GM23338 (cell line): ENCODE measurements around the gene COQ8B. TPM values are rescaled to one million over a fixed set of nuclear protein-coding genes. Genes with fewer than 3 reads are reported as not detected.

Experiments
- ATAC-seq: fragments of 200-7000 bp; cut with Tn5 transposase; 3 replicates; pipeline ENCODE4 v1.9.1; 2020
- DNase-seq: peaks from one replicate; pipeline ENCODE4 v3.0.0-alpha.2; 2015; ENCODE audit warnings: low spot score
- H2AFZ ChIP-seq: fragments of 200-600 bp; sonication (generic); 2 replicates; pipeline ENCODE4 v1.8.0; 2016; ENCODE audit warnings: antibody characterized with exemption, mild to moderate bottlenecking, moderate library complexity
- H3F3A ChIP-seq: fragments of 200-600 bp; sonication (generic); replicated peaks from 2 replicates; pipeline ENCODE4 v1.8.0; 2017; ENCODE audit warnings: antibody characterized with exemption, mixed run types, low read depth
- H3K27ac ChIP-seq: fragments of 200-600 bp; sonication (generic); 2 replicates; pipeline ENCODE4 v1.6.1; 2016; ENCODE audit warnings: low read depth
- H3K27me3 ChIP-seq: fragments of 200-600 bp; sonication (generic); 2 replicates; pipeline ENCODE4 v1.8.0; 2016; ENCODE audit warnings: mild to moderate bottlenecking, mixed run types, moderate library complexity; ENCODE audit not compliant: insufficient read depth
- H3K36me3 ChIP-seq: fragments of 200-600 bp; sonication (generic); 2 replicates; pipeline ENCODE4 v1.8.0; 2016; ENCODE audit warnings: mild to moderate bottlenecking; ENCODE audit not compliant: insufficient read depth
- H3K4me1 ChIP-seq: fragments of 200-600 bp; sonication (generic); 2 replicates; pipeline ENCODE4 v1.8.0; 2016; ENCODE audit warnings: mild to moderate bottlenecking, moderate library complexity; ENCODE audit not compliant: insufficient read depth
- H3K4me2 ChIP-seq: fragments of 200-600 bp; sonication (generic); 2 replicates; pipeline ENCODE4 v1.7.1; 2017; ENCODE audit warnings: mixed run types
- H3K4me3 ChIP-seq: fragments of 200-600 bp; sonication (generic); 2 replicates; pipeline ENCODE4 v1.6.1; 2016; ENCODE audit warnings: mixed run types
- H3K79me2 ChIP-seq: fragments of 200-600 bp; sonication (generic); replicated peaks from 2 replicates; pipeline ENCODE4 v1.8.0; 2017; ENCODE audit warnings: mild to moderate bottlenecking; ENCODE audit not compliant: insufficient read depth
- H3K9me2 ChIP-seq: fragments of 200-600 bp; sonication (generic); 2 replicates; pipeline ENCODE4 v1.8.0; 2017; ENCODE audit not compliant: insufficient read depth
- H4K20me1 ChIP-seq: fragments of 200-600 bp; sonication (generic); replicated peaks from 2 replicates; pipeline ENCODE4 v1.8.0; 2017; ENCODE audit warnings: mild to moderate bottlenecking; ENCODE audit not compliant: insufficient read depth
- H3K27ac Mint-ChIP-seq: 2 replicates; pipeline ENCODE4 v1.8.0; 2020; ENCODE audit warnings: inconsistent platforms, mild to moderate bottlenecking, moderate library complexity, mixed read lengths
- H3K27me3 Mint-ChIP-seq: 3 replicates; pipeline ENCODE4 v1.8.0; 2022; ENCODE audit warnings: low read depth, mild to moderate bottlenecking, moderate library complexity, mixed read lengths, inconsistent platforms; ENCODE audit not compliant: insufficient read depth, poor library complexity
- H3K36me3 Mint-ChIP-seq: 3 replicates; pipeline ENCODE4 v1.8.0; 2021; ENCODE audit warnings: low read depth, mild to moderate bottlenecking, inconsistent platforms, moderate library complexity, mixed read lengths
- H3K4me1 Mint-ChIP-seq: 3 replicates; pipeline ENCODE4 v1.8.0; 2020; ENCODE audit warnings: mild to moderate bottlenecking, inconsistent platforms, mixed read lengths
- H3K4me3 Mint-ChIP-seq: 3 replicates; pipeline ENCODE4 v1.8.0; 2021; ENCODE audit warnings: moderate library complexity, mild to moderate bottlenecking, inconsistent platforms, mixed read lengths
- H3K9me3 Mint-ChIP-seq: 3 replicates; pipeline ENCODE4 v1.8.0; 2020; ENCODE audit warnings: moderate library complexity, mild to moderate bottlenecking, inconsistent platforms, mixed read lengths
- CREB1 ChIP-seq: fragments of 250-450 bp; sonication (Bioruptor Pico); IDR thresholded peaks from 2 replicates; pipeline ENCODE4 v1.5.0; 2020; ENCODE audit warnings: low read depth, mild to moderate bottlenecking, moderate library complexity
- CTCF ChIP-seq, 2 experiments: fragments of 200-600 bp in 1 of 2; sonication (generic) in 1 of 2; conservative IDR thresholded peaks; 2 replicates each; pipeline versions ENCODE4 v1.5.1 to v1.6.1; 2016 to 2017; ENCODE audit warnings: antibody characterized with exemption in 2 of 2, low read depth in 2 of 2, mild to moderate bottlenecking in 2 of 2, moderate library complexity in 1 of 2
- EZH2 ChIP-seq: fragments of 200-600 bp; sonication (generic); IDR thresholded peaks from one replicate; pipeline ENCODE4 v1.8.0; 2017; ENCODE audit warnings: antibody characterized with exemption, mild to moderate bottlenecking, low read depth; ENCODE audit not compliant: unreplicated experiment
- EZH2phosphoT487 ChIP-seq: fragments of 200-600 bp; sonication (generic); IDR thresholded peaks from one replicate; pipeline ENCODE4 v1.8.1; 2018; ENCODE audit warnings: antibody characterized with exemption; ENCODE audit not compliant: unreplicated experiment
- JUNB ChIP-seq: IDR thresholded peaks from one replicate; pipeline ENCODE4 v1.6.1; 2016; ENCODE audit warnings: antibody characterized with exemption; ENCODE audit not compliant: unreplicated experiment
- NANOG ChIP-seq: IDR thresholded peaks from 2 replicates; pipeline ENCODE4 v1.6.1; 2016; ENCODE audit warnings: antibody characterized with exemption, borderline replicate concordance
- POLR2AphosphoS5 ChIP-seq: IDR thresholded peaks from 2 replicates; pipeline ENCODE4 v1.6.1; 2016; ENCODE audit warnings: antibody characterized with exemption, low read depth
- REST ChIP-seq: IDR thresholded peaks from one replicate; pipeline ENCODE4 v1.6.1; 2018; ENCODE audit warnings: antibody characterized with exemption; ENCODE audit not compliant: unreplicated experiment
- STAT1 ChIP-seq: IDR thresholded peaks from one replicate; pipeline ENCODE4 v1.6.1; 2016; ENCODE audit warnings: antibody characterized with exemption; ENCODE audit not compliant: unreplicated experiment
- ZNF114 ChIP-seq: fragments of 250-450 bp; sonication (Bioruptor Pico); IDR thresholded peaks from 2 replicates; pipeline ENCODE4 v1.5.0; 2020; ENCODE audit warnings: mild to moderate bottlenecking, moderate library complexity
- ZNF331 ChIP-seq: fragments of 250-450 bp; sonication (Bioruptor Pico); IDR thresholded peaks from 2 replicates; pipeline ENCODE4 v1.5.0; 2020; ENCODE audit warnings: low read depth, mild to moderate bottlenecking, moderate library complexity
- ZNF462 ChIP-seq: fragments of 250-450 bp; sonication (Bioruptor Pico); IDR thresholded peaks from 2 replicates; pipeline ENCODE4 v1.5.0; 2020; ENCODE audit warnings: mild to moderate bottlenecking, moderate library complexity
- polyA plus RNA-seq: library from polyadenylated mRNA; unstranded; fragments of >200 nt; fragmentation: Nextera tagmentation; extraction: Ambion mirVana; gene quantifications from 2 replicates; pipeline ENCODE4 v1.2.1, GENCODE V29; 2016
- total RNA-seq: library from RNA; depleted of rRNA; stranded (reverse); fragments of >200 nt; shearing (Covaris generic); gene quantifications from 2 replicates; pipeline ENCODE4 v1.2.3, GENCODE V29; 2014
- TF ChIP-seq, protein P1 (sequence below): IDR thresholded peaks from 2 replicates; pipeline ENCODE4 v1.6.1; 2016; ENCODE audit warnings: antibody characterized with exemption

COQ8B gene
- total and polyA plus RNA-seq, 2 experiments from 2014 or later: 13.9 to 59.6 TPM

DNA sequence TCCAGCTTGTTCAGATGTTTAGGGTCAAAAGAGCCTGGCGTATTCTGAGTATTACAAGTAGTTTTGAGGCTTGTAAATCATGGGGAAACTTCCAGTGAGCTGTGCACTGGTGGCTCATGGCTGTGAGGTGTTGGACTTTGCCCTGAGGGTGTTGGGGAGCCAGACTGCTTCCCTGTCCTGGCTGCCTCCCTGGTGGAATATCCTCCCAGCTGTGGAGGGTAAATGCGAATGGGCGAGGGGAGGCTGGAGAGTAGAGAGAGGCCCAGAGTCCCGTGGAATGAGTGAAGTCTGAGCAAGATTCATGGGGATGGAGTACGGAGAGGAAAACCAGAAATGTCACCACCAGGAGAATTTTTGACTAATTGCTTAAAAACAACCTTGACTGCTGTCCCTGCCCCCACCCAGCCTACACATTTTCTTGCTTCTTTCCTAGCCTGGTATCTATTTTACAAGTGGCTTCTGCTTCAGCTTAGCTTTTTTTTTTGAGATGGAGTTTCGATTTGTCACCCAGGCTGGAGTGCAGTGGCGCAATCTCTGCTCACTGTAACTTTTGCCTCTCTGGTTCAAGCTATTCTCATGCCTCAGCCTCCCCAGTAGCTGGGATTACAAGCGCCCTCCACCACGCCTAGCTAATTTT lies 38.0 kb upstream of the COQ8B start:
- peak overlapping the region; percentile 59; the same call in 1 of the 2 replicates for H3K4me2 ChIP-seq
- H3K9me3 Mint-ChIP-seq: peaks cover 3% of the 10 kb centered on the region; the same call in 1 of the 3 replicates
- H3K4me1 ChIP-seq: peaks cover 18% of the 10 kb centered on the region; the same call in 1 of the 2 replicates
- peaks cover 55% of the 10 kb centered on the region for H4K20me1 ChIP-seq
- peaks cover 79% of the 10 kb centered on the region for H3K36me3 Mint-ChIP-seq
- no peaks in the 10 kb centered on the region; the same call in 1 of the 2 replicates for H3K9me2 ChIP-seq
- TF ChIP-seq POLR2AphosphoS5 (no peak), EZH2phosphoT487 (no peak), JUNB (no peak), ZNF114 (no peak), NANOG (no peak), EZH2 (no peak), CTCF (conservative IDR thresholded peaks at IDR 0.05; ENCODE audit: low read depth in 2 of 2) (no peak), CREB1 (CRISPR knock-in tag) (no peak), ZNF462 (no peak), ZNF331 (CRISPR knock-in tag) (no peak), REST (no peak), STAT1 (no peak)
- TF ChIP-seq, protein P1, sequence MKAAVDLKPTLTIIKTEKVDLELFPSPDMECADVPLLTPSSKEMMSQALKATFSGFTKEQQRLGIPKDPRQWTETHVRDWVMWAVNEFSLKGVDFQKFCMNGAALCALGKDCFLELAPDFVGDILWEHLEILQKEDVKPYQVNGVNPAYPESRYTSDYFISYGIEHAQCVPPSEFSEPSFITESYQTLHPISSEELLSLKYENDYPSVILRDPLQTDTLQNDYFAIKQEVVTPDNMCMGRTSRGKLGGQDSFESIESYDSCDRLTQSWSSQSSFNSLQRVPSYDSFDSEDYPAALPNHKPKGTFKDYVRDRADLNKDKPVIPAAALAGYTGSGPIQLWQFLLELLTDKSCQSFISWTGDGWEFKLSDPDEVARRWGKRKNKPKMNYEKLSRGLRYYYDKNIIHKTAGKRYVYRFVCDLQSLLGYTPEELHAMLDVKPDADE: no peak
- H3K79me2 ChIP-seq: peaks cover 84% of the 10 kb centered on the region
- no peaks in the 10 kb centered on the region for H3K27me3 ChIP-seq
- peaks cover 26% of the 10 kb centered on the region for H3K27me3 Mint-ChIP-seq
- peaks cover 31% of the 10 kb centered on the region for H3F3A ChIP-seq
- peak overlapping the region; percentile 60 for H3K4me3 Mint-ChIP-seq
- no peak overlapping the region for H2AFZ ChIP-seq
- H3K27ac ChIP-seq: peak overlapping the region; percentile 55; the same call in 1 of the 2 replicates
- H3K4me3 ChIP-seq: peak overlapping the region; percentile 40
- peak overlapping the region; percentile 89 for H3K27ac Mint-ChIP-seq
- ATAC-seq: no peak
- H3K36me3 ChIP-seq: peaks cover 38% of the 10 kb centered on the region
- no peak for DNase-seq
- peaks cover 22% of the 10 kb centered on the region for H3K4me1 Mint-ChIP-seq
